ENCODE data around the gene RNU5D-1.

RNU5D-1 gene

DNA sequence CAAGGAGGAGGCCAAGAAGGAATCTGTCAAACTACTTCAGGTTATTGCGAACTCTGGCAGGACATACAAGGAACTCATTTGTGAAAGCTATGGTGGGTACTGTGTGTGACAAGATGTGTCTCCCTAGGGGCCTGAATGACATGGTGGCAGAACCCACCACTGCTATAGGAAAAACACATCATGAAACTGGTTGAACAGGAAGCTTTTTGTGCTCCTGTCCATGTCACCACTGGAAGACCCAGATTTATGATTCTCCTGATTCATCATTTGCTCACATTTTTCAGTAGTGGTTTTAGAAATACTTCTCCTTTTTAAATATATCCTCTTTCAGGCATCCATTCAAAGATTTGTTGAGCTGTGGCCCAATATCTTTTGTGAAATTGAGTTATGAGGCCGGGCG lies 32.8 kb downstream of the RNU5D-1 start:
- FAIRE-seq = no peak

DNA sequence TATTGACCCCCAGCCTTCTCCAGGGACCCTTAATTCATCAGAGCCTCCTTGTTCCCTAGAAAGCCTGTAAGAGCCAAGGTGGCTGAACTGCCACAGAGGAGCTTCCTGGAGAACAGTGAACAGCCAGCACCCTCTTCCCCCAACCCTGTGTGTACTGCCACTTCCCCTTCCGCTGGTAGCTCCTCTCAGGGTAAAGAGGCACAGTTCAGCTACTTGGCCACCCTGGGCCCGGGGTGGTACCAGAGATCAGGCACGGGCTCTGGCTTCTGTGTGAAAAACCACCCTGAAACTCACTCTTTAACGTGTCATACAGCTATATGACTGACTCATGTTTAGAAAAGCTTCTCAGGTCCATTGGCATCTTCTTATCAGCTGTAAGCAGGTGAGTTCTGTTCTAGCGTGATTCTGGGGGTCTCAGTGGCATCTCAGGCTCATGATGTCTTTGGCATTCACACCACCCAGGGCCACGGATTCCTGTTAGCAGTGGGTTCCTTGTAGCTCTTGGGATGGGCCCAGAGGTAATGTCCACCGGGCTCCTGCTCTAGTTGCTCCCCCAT lies 34.1 kb downstream of the RNU5D-1 start:
- FAIRE-seq = no peak

DNA sequence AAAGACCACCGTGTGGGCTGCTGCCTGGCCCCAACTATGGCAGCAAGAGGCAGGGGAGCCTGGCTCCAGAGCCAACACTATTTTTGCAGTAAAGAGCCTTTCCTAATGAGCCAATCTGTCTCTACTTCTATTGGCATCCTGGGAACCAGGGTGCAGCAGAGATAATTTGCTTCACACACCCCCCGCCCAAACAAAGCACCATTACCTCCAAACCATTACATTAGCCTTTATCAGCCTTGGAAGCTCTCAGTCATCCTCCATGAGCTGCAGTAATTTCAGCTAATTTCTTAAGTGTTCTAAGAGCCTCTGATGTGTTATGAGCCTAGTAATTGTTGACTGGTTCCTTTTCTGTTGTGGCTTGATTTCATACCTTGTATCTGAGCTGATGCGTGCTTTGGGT lies 34.9 kb downstream of the RNU5D-1 start:
- no peak for FAIRE-seq

DNA sequence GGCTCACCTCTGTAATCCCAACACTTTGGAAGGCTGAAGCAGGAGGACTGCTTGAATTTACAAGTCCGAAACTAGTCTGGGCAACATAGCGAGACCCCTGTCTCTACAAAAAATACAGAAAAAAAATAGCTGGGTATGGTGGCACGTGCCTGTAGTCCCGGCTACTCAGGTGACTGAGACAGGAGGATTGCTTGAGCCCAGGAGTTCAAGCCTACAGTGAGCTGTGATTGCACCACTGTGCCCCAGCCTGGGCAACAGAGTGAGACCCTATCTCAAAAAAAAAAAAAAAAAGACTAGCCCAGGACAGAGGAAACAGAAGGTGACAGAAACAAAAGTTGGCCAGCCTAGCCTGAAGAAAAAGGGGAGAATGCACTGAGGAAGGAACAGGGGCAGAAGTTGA lies 35.3 kb downstream of the RNU5D-1 start:
- no peak for FAIRE-seq

DNA sequence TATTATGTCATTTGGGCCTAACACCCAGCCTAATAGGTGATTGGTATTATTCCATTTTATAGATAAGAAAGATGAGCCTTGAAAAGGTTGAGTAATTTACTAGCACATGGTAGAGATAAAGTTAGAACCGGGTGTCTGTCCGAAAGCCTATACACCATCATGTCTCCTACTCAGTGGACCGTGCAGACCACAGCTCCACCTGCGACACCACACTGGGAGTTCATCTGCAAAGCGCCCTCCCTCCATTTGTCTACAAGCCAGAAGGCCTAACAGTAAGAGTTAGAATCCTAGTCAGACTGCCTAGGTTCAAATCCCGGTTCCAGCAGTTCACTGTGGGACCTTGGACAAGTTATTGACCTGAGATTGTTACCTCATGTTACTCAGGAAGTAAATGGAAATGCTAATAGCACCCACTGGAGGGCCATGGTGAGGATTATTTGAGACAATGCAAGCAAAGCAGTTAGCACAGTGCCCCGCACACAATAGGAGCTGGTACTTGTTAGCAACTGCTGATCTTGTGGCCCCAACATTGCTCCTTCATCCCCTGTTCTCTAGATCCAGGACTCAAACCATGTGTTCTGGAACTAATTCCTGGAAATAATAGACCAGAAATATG lies 36.0 kb downstream of the RNU5D-1 start:
- FAIRE-seq = no peak

DNA sequence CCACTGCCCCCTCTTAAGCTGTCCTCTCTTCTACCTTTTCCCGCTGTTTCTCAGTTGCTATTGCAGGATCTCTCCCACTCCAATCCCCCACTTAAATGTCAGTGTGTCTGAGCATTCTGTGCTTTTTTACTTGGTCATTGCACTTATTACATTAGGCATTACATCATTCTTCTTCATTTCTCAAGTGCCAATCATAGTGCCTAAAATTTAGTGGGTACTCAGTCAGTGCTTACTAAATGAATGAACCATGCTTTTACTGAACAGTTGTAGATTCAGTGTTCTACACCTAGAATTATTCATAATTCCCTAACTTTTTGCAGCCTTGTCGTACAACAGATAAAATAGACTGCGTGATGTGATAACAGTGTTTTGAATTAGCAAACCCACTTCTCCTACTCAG lies 37.1 kb downstream of the RNU5D-1 start:
- FAIRE-seq = no peak

DNA sequence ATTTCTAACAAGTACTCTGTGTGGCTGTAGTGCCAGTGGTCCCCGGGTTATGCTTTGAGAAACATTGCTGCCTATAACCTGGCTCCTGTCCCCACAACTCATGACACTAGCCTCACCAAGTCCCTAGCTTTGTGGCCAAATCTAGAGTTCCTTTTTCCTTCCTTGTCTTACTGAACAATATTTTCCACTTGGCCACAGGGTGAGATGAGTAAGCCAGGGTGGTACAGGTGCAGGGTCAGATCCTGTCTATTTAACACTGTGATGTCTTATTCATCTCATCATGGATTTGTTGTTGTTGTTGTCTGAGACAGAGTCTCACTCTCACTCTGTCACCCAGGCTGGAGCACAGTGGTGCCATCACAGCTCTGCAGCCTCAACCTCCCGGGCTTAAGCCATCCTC lies 37.8 kb downstream of the RNU5D-1 start:
- FAIRE-seq = no peak

DNA sequence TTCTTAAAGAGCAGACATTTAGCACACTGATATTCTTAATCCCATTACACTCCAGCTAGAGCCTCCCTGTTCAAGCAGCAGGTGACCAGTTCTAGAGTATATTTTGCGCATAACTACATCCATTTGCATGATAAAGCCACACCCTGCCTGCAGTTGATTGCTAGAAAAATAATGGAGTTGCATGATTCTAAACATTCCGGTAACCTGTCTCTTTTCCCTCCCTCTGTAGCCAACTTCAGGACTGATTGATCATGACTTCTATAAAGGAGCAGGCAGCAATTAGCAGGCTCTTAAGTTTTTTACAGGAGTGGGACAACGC lies 41.6 kb downstream of the RNU5D-1 start:
- FAIRE-seq = no peak

DNA sequence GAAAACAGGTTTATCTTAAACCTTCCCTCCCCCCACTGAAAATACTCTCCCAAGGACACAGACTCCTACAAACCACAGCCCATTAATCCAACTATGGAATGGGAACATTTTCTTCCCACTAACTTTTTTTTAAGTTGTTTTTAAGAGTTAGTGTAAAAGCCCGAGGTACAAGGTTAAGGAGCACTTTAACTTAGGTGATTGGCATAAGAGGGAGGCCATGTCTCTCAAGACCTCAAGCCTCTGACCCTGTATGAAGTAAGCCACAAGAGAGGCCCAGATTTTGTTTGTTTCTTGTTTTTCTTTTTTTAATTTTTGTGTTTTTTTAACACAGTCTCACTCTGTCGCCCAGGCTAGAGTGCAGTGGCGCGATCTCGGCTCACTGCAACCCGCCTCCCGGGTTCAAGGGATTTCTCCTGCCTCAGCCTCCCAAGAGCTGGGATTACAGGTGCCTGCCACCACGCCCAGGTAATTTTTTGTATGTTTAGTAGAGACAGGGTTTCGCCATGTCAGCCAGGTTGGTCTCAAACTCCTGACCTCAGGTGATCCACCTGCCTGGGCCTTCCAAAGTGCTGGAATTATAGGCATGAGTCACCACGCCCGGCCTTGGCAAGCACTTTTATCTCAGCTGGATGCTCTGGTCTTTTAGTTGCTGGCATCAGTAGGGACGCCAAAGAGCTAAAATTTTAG lies 42.1 kb downstream of the RNU5D-1 start:
- no peak for FAIRE-seq

DNA sequence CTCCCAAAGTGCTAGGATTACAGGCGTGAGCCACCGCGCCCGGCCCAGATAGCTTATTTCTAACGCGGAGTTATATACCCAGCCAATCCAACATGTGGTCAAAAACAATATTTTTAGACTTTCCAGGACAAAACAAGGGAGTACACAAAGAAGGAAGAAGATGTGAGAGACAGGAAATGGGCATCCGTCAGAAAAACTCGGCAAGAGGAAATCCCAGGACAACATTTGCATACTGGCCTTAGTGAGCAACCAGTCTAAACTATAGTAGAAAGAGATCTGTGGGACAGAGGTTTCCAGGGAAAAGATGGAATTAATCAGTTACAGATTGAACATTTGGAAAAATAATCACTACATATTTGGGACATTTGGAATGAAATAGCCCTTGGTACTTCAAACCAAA lies 45.1 kb downstream of the RNU5D-1 start:
- no peak for FAIRE-seq

DNA sequence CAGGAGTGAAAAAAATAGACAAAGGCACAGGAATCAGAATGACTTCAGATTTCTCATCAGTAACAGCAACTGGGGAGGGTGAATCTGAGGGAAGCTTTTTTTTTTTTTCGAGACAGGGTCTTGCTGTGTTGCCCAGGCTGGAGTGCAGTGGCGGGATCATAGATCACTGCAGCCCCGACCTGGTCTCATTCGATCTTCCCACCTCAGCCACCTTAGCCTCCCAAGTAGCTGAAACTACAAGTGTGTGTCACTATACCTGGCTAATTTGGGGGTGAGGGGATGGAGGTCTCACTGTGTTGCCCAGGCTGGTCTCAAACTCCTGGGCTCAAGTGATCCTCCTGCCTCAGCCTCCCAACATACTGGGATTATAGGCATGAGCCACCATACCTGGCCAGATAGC lies 45.8 kb downstream of the RNU5D-1 start:
- FAIRE-seq = no peak

DNA sequence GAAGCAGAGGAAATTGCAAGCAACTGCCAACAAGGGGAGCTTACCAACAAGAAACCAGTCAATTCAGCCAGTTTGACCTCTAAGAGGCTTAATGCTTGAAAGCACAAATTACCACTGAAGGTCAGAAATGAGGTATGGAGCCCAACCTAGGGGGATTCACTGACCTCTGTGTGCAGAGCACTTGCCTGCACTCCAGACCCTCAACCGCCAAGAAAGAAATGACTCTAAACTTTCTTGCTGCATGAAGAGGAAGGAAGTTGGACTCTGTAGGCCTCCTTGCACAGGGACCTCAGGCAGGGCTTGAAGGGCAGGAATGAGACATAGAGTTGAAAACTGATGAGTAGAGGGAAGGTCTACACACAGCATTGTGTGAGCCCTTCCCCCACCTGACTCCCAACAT lies 46.4 kb downstream of the RNU5D-1 start:
- FAIRE-seq = no peak

DNA sequence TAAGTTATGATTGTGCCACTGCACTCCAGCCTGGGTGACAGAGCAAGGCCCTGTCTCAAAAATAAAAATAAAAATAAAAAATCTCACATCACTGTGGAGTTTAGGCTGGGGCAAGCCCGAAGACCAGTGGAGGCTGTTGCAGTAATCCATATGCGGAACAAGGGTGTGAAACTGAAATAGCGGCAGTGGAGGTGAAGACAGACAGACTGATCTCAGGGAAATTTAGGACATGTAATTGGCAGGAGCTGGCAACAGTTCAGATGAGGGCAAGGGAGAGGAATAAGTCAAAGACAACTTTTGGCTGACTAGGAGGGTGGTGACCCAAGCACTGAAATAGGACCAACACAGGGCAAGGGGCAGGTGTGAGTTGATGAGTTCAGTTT lies 48.1 kb downstream of the RNU5D-1 start:
- no peak for FAIRE-seq

DNA sequence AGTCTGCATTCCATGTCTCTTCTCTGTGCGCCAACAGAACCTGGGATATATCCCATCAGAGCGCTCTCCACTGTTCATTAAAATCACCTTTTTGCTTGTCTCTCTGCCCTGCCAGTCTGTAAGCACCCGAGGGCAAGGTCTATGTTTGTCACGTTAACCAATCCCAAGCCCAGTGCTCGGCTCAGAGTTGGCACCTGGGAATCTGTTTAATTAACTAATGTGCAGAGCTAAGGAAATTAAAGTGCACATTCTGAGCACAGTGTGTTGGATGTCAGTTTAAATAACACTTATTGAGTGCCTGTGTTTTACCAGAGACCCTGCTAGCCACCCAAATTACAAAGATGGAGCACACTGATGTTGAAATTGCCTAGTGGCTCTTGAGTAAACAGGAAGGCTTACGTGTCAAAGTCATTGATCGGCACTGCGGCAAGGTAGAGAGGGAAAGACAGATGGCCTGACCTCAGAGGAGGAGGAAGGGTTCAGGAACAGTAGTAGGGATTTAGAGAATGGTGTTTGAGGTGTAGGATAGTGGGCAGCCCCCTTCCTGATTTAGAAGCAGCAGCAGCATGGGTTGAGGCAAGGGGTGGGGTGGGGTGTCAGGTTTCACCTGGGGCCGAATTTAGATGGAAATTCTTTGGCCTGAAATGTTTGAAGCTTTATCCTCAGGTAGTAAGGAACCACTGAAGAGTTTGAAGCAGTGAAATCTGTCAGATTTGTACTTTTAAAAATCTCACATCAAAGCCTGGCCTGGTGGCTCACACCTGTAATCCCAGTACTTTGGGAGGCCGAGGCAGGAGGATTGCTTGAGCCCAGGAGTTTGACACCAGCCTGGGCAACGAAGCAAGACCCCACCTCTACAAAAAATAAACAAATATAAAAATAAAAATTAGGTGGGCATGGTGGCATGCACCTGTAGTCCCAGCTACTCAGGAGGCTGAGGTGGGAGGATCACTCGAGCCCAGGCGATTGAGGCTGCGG lies 48.8 kb downstream of the RNU5D-1 start:
- FAIRE-seq = no peak

All from islet of Langerhans (tissue), 1 donor.